Smooth muscle cell (in vitro differentiated cells): ENCODE measurements around the gene SIK2. TPM values are rescaled to one million over a fixed set of nuclear protein-coding genes. Genes with fewer than 3 reads are reported as not detected.

ENCODE experiments used
- DNase-seq: peaks from one replicate; lab custom pipeline; 2025; ENCODE audit not compliant: unreplicated experiment; lab: John Stamatoyannopoulos, UW
- H2AFZ ChIP-seq: fragments of 200-600 bp; sonication (generic); 2 replicates; pipeline ENCODE4 v1.6.0; 2016; ENCODE audit warnings: antibody characterized with exemption, low read depth, mild to moderate bottlenecking
- H3F3A ChIP-seq: fragments of 200-600 bp; sonication (generic); 2 replicates; pipeline ENCODE4 v1.6.0; 2017; ENCODE audit warnings: antibody characterized with exemption, low read depth
- H3K27ac ChIP-seq: fragments of 200-600 bp; sonication (generic); 2 replicates; pipeline ENCODE4 v1.5.1; 2016; ENCODE audit warnings: low read depth, mild to moderate bottlenecking
- H3K27me3 ChIP-seq: fragments of 200-600 bp; sonication (generic); 2 replicates; pipeline ENCODE4 v1.6.1; 2016; ENCODE audit warnings: low read depth, mild to moderate bottlenecking
- H3K36me3 ChIP-seq: fragments of 200-600 bp; sonication (generic); 2 replicates; pipeline ENCODE4 v1.5.1; 2016; ENCODE audit warnings: low read depth
- H3K4me1 ChIP-seq: fragments of 200-600 bp; sonication (generic); 2 replicates; pipeline ENCODE4 v1.5.1; 2016; ENCODE audit warnings: low read depth
- H3K4me2 ChIP-seq: fragments of 200-600 bp; sonication (generic); 2 replicates; pipeline ENCODE4 v1.6.0; 2016; ENCODE audit warnings: mild to moderate bottlenecking
- H3K4me3 ChIP-seq: fragments of 200-600 bp; sonication (generic); 2 replicates; pipeline ENCODE4 v1.5.1; 2016; ENCODE audit warnings: mild to moderate bottlenecking
- H3K79me2 ChIP-seq: fragments of 200-600 bp; sonication (generic); 2 replicates; pipeline ENCODE4 v1.6.0; 2016; ENCODE audit warnings: low read depth, mild to moderate bottlenecking
- H3K9ac ChIP-seq: fragments of 200-600 bp; sonication (generic); 2 replicates; pipeline ENCODE4 v1.6.0; 2016; ENCODE audit warnings: low read depth
- H3K9me3 ChIP-seq: fragments of 200-600 bp; sonication (generic); replicated peaks from 2 replicates; pipeline ENCODE4 v1.5.1; 2016; ENCODE audit warnings: low read depth
- H4K20me1 ChIP-seq: fragments of 200-600 bp; sonication (generic); 2 replicates; pipeline ENCODE4 v1.6.0; 2016; ENCODE audit warnings: low read depth
- WGBS: methylation state at CpG from one replicate; pipeline ENCODE4 v1.1.7; 2016; ENCODE audit warnings: low lambda C conversion rate; 5-methylcytosine and 5-hydroxymethylcytosine counted together
- polyA plus RNA-seq: library from polyadenylated mRNA; unstranded; fragments of >200 nt; fragmentation: Nextera tagmentation; extraction: Ambion mirVana; gene quantifications from 2 replicates; pipeline ENCODE4 v1.2.1, GENCODE V29; 2016
- total RNA-seq: library from RNA; depleted of rRNA; stranded (reverse); fragments of >200 nt; gene quantifications from 2 replicates; pipeline ENCODE4 v1.2.3, GENCODE V29; 2014
- TF ChIP-seq, protein P1 (sequence below): fragments of 200-600 bp; sonication (generic); IDR thresholded peaks from 2 replicates; pipeline ENCODE4 v1.5.1; 2017; ENCODE audit warnings: borderline replicate concordance, mild to moderate bottlenecking, antibody characterized with exemption; ENCODE audit not compliant: insufficient read depth, poor library complexity, severe bottlenecking

The SIK2 gene
- total and polyA plus RNA-seq, 2 experiments from 2014 or later, result 1.9 to 14.1 TPM

DNA sequence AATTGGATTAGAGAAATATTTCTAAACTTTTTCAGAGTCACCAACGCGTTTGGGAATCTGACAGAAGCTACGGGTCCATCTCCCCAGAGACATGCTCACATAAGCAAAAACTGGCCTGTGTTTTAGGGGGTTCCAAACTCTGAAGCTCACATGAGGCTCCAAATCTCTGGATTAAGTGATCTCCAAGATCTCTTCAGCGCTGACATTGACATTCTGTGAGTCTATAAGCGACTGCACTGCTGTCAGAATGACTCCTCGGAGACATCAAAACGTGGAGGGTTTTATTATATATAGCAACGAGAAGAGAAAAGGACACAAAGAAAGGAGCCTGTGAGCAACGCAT is 642 bp upstream of the SIK2 start:
- Histone ChIP-seq H3K27ac (peak overlapping the region; percentile 98), H3K9me3 (no peaks in the 10 kb centered on the region), H3K79me2 (peaks cover 40% of the 10 kb centered on the region), H3K4me2 (peak overlapping the region; percentile 84), H3K4me1 (peaks cover 22% of the 10 kb centered on the region), H3K4me3 (peak overlapping the region; percentile 97), H3F3A (no peaks in the 10 kb centered on the region), H4K20me1 (peaks cover 35% of the 10 kb centered on the region), H3K27me3 (no peaks in the 10 kb centered on the region), H2AFZ (peak overlapping the region; percentile 96), H3K9ac (peak overlapping the region; percentile 99), H3K36me3 (no peaks in the 10 kb centered on the region)
- TF ChIP-seq, protein P1, sequence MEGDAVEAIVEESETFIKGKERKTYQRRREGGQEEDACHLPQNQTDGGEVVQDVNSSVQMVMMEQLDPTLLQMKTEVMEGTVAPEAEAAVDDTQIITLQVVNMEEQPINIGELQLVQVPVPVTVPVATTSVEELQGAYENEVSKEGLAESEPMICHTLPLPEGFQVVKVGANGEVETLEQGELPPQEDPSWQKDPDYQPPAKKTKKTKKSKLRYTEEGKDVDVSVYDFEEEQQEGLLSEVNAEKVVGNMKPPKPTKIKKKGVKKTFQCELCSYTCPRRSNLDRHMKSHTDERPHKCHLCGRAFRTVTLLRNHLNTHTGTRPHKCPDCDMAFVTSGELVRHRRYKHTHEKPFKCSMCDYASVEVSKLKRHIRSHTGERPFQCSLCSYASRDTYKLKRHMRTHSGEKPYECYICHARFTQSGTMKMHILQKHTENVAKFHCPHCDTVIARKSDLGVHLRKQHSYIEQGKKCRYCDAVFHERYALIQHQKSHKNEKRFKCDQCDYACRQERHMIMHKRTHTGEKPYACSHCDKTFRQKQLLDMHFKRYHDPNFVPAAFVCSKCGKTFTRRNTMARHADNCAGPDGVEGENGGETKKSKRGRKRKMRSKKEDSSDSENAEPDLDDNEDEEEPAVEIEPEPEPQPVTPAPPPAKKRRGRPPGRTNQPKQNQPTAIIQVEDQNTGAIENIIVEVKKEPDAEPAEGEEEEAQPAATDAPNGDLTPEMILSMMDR, result no peak
- DNase-seq, result no peak
- WGBS, result 33% methylated on average over 9 of the region's 9 CpGs

DNA sequence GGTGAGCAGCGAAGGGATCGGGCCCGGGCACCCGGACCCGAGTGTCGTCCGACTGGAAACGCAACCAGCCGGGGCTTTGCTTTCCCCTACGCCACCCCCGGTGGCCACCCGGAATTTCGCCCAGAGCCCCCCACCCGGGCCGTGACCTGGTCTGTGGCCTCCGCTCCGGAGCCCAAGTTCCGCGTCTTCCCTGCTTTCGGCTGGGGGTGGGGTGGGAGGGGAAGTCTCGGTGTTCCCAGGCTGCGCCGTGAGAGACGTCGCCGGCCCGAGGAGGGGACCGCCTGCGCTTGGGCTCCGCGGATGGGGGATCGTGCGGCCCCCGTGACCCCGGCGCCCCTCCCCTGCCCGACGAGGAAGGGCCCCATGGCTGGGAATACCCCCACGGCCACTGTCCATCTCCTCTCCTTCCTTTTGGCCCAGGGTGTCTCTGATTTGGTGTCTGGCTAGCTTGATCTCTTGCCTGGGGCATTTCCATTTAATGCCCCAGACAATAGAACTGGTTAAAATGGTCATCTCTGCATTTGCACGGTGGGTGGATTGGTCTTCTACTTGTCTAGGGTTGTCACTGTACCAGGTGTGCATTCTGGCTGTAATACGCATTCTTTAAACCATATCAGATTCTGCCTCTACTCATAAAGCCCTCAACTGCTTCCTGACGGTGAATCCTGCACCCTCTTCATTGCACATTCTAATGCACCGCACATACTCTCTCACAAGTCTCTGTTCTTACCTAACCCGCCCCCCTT is 789 bp downstream of the SIK2 start:
- H3K4me3 ChIP-seq, result peak overlapping the region; percentile 97
- no peaks in the 10 kb centered on the region for H3K27me3 ChIP-seq
- H3K36me3 ChIP-seq, result no peaks in the 10 kb centered on the region
- 4% methylated on average over 21 of the region's 44 CpGs for WGBS
- H2AFZ ChIP-seq, result peak overlapping the region; percentile 85
- peak overlapping the region; percentile 84 for H3K4me2 ChIP-seq
- H3K4me1 ChIP-seq, result peaks cover 21% of the 10 kb centered on the region
- TF ChIP-seq, protein P1, result no peak
- peaks cover 55% of the 10 kb centered on the region for H3K79me2 ChIP-seq
- peaks cover 49% of the 10 kb centered on the region for H4K20me1 ChIP-seq
- DNase-seq, result no peak
- H3K9me3 ChIP-seq, result no peaks in the 10 kb centered on the region
- H3K27ac ChIP-seq, result peak overlapping the region; percentile 98
- no peaks in the 10 kb centered on the region for H3F3A ChIP-seq
- peak overlapping the region; percentile 99 for H3K9ac ChIP-seq

DNA sequence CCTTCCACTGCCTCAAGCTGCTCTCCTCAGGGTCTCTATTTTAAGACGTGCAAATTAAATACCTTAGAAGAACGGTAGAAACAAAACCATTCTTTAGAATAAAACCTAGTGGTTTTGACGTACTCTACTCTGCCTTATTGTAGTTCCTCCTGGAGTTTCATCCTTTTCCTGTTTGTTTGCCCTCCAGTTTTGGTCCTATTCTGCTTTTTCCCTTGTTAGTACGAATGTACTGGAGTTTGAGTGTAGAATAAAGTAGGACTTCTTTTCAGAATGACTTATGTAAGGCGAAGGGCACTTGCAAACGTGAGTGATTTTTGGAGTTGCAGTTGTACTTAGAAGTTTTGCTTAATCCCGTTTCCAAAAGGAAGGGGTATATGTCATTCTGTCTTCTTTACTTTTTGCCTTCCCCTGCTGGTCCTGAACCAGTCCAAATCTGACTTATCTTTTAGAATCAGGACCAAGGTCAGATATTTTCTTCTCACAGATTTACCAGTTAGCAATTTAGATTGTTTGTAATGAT is 1.4 kb downstream of the SIK2 start:
- peaks cover 61% of the 10 kb centered on the region for H3K79me2 ChIP-seq
- TF ChIP-seq, protein P1, result no peak
- WGBS, result 32% methylated on average over 7 of the region's 7 CpGs

More for the DNA sequence above, 1.4 kb downstream of the SIK2 start:
- H3K4me1 ChIP-seq, result peaks cover 21% of the 10 kb centered on the region
- peak overlapping the region; percentile 97 for H3K4me3 ChIP-seq
- H2AFZ ChIP-seq, result no peak overlapping the region
- H4K20me1 ChIP-seq, result peaks cover 56% of the 10 kb centered on the region
- H3K27ac ChIP-seq, result peak overlapping the region; percentile 98
- no peak for DNase-seq
- no peaks in the 10 kb centered on the region for H3K9me3 ChIP-seq
- H3K36me3 ChIP-seq, result no peaks in the 10 kb centered on the region
- H3K4me2 ChIP-seq, result peak overlapping the region; percentile 84
- no peaks in the 10 kb centered on the region for H3F3A ChIP-seq
- peak overlapping the region; percentile 99 for H3K9ac ChIP-seq
- no peaks in the 10 kb centered on the region for H3K27me3 ChIP-seq
